Left ventricle myocardium inferior (tissue), 1 donor: ENCODE results near the gene MRPS21. TPM values are rescaled to one million over a fixed set of nuclear protein-coding genes. Genes with fewer than 3 reads are reported as not detected.

Experiments
- DNase-seq: peaks from one replicate; pipeline ENCODE4 v3.0.0-alpha.2; 2020
- H3K27ac ChIP-seq: fragments of 200-600 bp; replicated peaks from 2 replicates; pipeline ENCODE4 v1.8.0; 2021
- H3K27me3 ChIP-seq: fragments of 200-600 bp; 2 replicates; pipeline ENCODE4 v1.8.0; 2021; ENCODE audit warnings: low read depth
- H3K36me3 ChIP-seq: fragments of 200-600 bp; 2 replicates; pipeline ENCODE4 v1.8.0; 2021
- H3K4me1 ChIP-seq: fragments of 200-600 bp; 2 replicates; pipeline ENCODE4 v1.8.0; 2021
- H3K4me3 ChIP-seq: fragments of 200-600 bp; 2 replicates; pipeline ENCODE4 v1.8.0; 2021; ENCODE audit warnings: mild to moderate bottlenecking, moderate library complexity
- H3K9me3 ChIP-seq: fragments of 200-600 bp; replicated peaks from 2 replicates; pipeline ENCODE4 v1.8.0; 2021
- intact Hi-C: fragments of 100-400 bp; cut with micrococcal nuclease; formaldehyde crosslinking; loops from one replicate; pipeline ENCODE4 v1.11.0; 2022
- total RNA-seq: library from RNA; stranded (reverse); fragmentation: NEBNext Ultra II Directional; extraction: Animal tissue kit (Norgen Biotek cat#: 25700); gene quantifications from one replicate; pipeline ENCODE4 v1.2.1, GENCODE V29; 2021
- TF ChIP-seq, protein P1 (sequence below): fragments of 200-600 bp; IDR thresholded peaks from 2 replicates; pipeline ENCODE4 v1.8.0; 2021; ENCODE audit warnings: antibody characterized with exemption, mild to moderate bottlenecking, borderline replicate concordance
- donor health status: DM: no; HTN: yes; CAD: no; lungs with severe emphysema.

The MRPS21 gene
- total RNA-seq, 1 donor from 2014 or later, result 72.5 TPM

DNA sequence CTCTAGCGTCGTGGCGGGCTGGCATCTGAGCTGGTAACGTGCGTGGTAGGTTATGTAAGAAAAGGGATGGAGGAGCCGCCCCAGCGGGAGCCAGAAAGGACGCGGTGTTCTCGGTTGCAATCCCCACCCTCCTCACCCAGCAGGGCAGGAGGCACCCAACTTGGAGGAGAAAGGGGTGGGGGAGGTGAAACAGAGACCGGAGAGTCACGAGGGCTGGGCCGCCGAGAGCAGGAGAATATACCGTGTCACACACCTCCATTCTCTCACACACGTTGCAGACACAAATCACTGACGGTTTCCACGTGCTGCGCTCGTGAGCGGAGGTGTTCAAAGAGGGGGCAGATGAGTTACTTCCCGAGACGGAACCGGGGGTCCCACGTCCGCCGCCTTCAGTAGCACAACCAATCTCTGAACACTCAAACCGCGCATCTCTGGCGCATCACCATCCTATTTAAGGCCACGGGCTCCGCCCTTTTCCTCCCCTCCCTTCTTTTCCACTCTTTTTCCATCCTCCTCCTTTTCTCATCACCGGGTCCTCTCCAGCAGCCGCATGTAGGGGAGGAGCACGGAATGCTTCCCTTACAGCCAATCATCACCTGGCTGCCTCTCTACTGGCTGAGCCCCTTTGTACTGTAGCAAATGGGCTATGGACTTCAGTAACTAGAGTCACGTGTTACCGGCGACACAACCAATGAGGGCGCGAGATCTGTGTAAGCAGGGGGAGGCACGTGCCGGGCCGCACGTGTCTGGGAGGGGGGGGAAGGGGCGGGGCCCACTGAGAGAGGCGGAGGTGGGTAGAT lies 11.7 kb upstream of the MRPS21 start, which contains the start of gene CIART:
Gene CIART, plus strand, starts transcription at position 797 of the 800 bp plus-strand sequence. CDS start 714 bp downstream, outside the sequence.
- TF ChIP-seq, protein P1, sequence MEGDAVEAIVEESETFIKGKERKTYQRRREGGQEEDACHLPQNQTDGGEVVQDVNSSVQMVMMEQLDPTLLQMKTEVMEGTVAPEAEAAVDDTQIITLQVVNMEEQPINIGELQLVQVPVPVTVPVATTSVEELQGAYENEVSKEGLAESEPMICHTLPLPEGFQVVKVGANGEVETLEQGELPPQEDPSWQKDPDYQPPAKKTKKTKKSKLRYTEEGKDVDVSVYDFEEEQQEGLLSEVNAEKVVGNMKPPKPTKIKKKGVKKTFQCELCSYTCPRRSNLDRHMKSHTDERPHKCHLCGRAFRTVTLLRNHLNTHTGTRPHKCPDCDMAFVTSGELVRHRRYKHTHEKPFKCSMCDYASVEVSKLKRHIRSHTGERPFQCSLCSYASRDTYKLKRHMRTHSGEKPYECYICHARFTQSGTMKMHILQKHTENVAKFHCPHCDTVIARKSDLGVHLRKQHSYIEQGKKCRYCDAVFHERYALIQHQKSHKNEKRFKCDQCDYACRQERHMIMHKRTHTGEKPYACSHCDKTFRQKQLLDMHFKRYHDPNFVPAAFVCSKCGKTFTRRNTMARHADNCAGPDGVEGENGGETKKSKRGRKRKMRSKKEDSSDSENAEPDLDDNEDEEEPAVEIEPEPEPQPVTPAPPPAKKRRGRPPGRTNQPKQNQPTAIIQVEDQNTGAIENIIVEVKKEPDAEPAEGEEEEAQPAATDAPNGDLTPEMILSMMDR, result no peak
- Histone ChIP-seq H3K27ac (peak within 1 kb of the TSS; percentile 95), H3K9me3 (no peaks in the 10 kb centered on the region), H3K4me3 (peak within 1 kb of the TSS; percentile 76), H3K36me3 (peaks cover 26% of the 10 kb centered on the region), H3K4me1 (peaks cover 43% of the 10 kb centered on the region), H3K27me3 (no peaks in the 10 kb centered on the region)
- peak; percentile 92 for DNase-seq
- intact Hi-C loops, result no loop called here

DNA sequence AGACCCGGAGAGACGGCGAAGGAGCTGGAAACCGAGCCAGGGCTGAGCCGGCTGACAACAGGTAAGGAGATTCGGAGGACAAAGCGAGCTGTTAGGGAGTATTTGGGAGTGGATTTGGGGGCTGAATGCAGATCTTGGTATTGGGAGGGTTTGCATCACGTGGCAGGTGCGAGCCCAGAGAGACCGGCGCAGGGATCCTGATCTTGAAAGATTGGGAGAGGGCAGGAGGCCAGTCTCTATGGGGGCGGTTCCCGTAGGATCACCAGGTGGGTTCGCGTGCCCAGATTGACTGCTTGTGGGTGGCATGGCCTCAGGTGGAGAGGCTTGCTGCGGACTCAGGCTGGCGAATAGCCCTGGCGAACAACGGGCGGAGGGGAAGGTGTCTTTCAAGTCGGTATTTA lies 11.1 kb upstream of the MRPS21 start:
- Histone ChIP-seq H3K4me1 (peaks cover 43% of the 10 kb centered on the region), H3K36me3 (peaks cover 31% of the 10 kb centered on the region), H3K27ac (peak overlapping the region; percentile 95), H3K4me3 (peak overlapping the region; percentile 76), H3K27me3 (no peaks in the 10 kb centered on the region), H3K9me3 (no peaks in the 10 kb centered on the region)
- TF ChIP-seq, protein P1, result no peak
- intact Hi-C loops, result no loop called here
- no peak for DNase-seq

DNA sequence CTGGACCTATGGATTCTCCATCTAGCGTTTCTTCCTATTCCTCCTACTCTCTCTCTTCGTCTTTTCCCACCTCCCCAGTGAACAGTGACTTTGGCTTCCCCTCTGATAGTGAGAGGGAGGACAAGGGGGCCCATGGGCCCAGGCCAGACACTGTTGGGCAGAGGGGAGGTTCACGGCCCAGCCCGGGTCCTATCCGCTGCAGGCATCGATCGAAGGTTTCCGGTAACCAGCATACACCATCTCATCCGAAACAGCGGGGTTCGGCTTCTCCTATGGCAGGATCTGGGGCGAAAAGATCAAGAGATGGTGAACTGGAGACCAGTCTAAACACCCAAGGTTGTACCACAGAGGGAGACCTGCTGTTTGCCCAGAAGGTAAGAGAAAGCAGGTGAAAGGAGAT lies 10.4 kb upstream of the MRPS21 start:
- TF ChIP-seq, protein P1, result no peak
- Histone ChIP-seq H3K27ac (peak overlapping the region; percentile 95), H3K4me1 (peaks cover 43% of the 10 kb centered on the region), H3K36me3 (peaks cover 32% of the 10 kb centered on the region), H3K9me3 (no peaks in the 10 kb centered on the region), H3K27me3 (no peaks in the 10 kb centered on the region), H3K4me3 (peak overlapping the region; percentile 76)
- no peak for DNase-seq
- intact Hi-C loops, result no loop called here

DNA sequence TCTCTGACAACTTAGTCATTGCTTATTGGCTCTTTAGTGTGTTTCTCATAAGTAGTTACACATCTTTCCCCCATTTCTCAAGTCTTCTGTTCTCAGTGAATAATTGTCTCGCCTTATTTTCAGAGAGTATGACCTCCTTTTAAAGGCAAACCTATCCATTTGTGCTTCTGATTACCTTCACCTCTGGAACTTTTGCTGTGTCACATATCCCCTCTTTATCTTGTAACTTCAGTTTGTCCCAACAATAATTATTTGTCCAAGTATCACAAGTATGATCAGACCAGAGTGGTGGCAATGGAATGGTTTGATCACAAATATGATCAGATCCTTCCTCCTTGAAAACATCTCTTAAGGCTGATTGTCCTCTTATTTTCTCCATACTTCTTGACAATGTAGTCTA lies 5.3 kb upstream of the MRPS21 start:
- TF ChIP-seq, protein P1, result no peak
- H3K4me3 ChIP-seq, result no peak overlapping the region
- H3K27ac ChIP-seq, result no peak overlapping the region
- H3K9me3 ChIP-seq, result no peaks in the 10 kb centered on the region
- no peaks in the 10 kb centered on the region for H3K27me3 ChIP-seq
- no peak for DNase-seq
- H3K4me1 ChIP-seq, result peaks cover 16% of the 10 kb centered on the region
- peaks cover 24% of the 10 kb centered on the region for H3K36me3 ChIP-seq
- intact Hi-C loops, result no loop called here

DNA sequence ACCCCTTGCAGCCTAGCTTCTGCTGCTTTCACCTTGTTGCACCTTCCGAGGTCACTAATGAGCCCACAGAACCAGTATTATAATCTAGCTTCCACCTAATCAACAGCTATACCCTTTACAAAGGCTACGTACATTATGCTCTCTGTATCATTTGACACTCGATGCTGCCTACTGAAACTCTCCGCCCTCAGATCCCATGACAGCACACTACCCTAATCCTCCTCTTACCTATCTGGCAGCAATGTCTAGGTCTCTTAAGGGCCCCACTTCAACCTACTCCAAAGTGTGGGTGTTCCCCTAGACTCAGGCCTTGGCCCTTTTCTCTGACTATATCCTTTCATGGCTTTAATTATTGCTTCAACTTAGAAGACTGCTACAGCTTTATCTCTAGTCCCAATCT lies 4.8 kb upstream of the MRPS21 start:
- TF ChIP-seq, protein P1, result no peak
- no peak for DNase-seq
- H3K4me1 ChIP-seq, result peaks cover 16% of the 10 kb centered on the region
- intact Hi-C loops, result no loop called here
- peaks cover 24% of the 10 kb centered on the region for H3K36me3 ChIP-seq
- no peak overlapping the region for H3K4me3 ChIP-seq
- no peaks in the 10 kb centered on the region for H3K9me3 ChIP-seq
- no peaks in the 10 kb centered on the region for H3K27me3 ChIP-seq
- H3K27ac ChIP-seq, result no peak overlapping the region
